GM12878 (cell line): ENCODE measurements around the gene SLX4IP. TPM values are rescaled to one million over a fixed set of nuclear protein-coding genes. Genes with fewer than 3 reads are reported as not detected.

Source experiments
- ATAC-seq: fragments of 200-7000 bp; cut with Tn5 transposase; 3 replicates; pipeline ENCODE4 v1.9.1; 2020; ENCODE audit warnings: mild to moderate bottlenecking, moderate library complexity
- BruUV-seq: library from RNA; stranded (reverse); fragments of 400-500 nt; replicated peaks from 2 replicates; lab custom pipeline; 2021; lab: Mats Ljungman, UMichigan
- CTCF ChIA-PET: fragments of 300-600 bp; sonication (Branson Sonifier 250); formaldehyde crosslinking; extraction: SDS; loops from one replicate; lab custom pipeline; 2021; ENCODE audit warnings: inconsistent platforms; lab: Yijun Ruan, JAX
- POLR2A ChIA-PET: fragments of 350-600 bp; formaldehyde crosslinking; extraction: SDS; loops from one replicate; lab custom pipeline; 2021; ENCODE audit warnings: inconsistent platforms; lab: Charles Lee
- RAD21 ChIA-PET: fragments of 300-600 bp; sonication (Branson Sonifier 250); formaldehyde crosslinking; loops from one replicate; lab custom pipeline; 2023; ENCODE audit warnings: antibody characterized with exemption; ENCODE audit not compliant: unreplicated experiment; lab: Charles Lee
- SMC1A ChIA-PET: fragments of 300-600 bp; sonication (Branson Sonifier 250); formaldehyde crosslinking; loops from one replicate; lab custom pipeline; 2023; ENCODE audit not compliant: unreplicated experiment, uncharacterized antibody; lab: Charles Lee
- DNase-seq: peaks from one replicate; pipeline ENCODE4 v3.0.0-alpha.2; 2011; ENCODE audit warnings: low read depth, low spot score
- FAIRE-seq: peaks from 3 replicates; lab custom pipeline; 2011; peaks lifted over from hg19 to GRCh38; lab: Jason Lieb, UNC
- H2AFZ ChIP-seq: 2 replicates; pipeline ENCODE4 v1.6.0; 2011; ENCODE audit warnings: low read depth, low read length, control low read depth; ENCODE audit not compliant: control insufficient read depth
- H3K27ac ChIP-seq: 2 replicates; pipeline ENCODE4 v1.5.1; 2011; ENCODE audit warnings: control low read depth; ENCODE audit not compliant: control insufficient read depth, insufficient read depth
- H3K27me3 ChIP-seq, 2 experiments: replicated peaks in 1 of 2; 2 replicates each; pipeline versions ENCODE4 v1.6.0 to v1.6.1; 2011; ENCODE audit warnings: low read length in 1 of 2; ENCODE audit not compliant: control insufficient read depth in 2 of 2, insufficient read depth in 2 of 2
- H3K36me3 ChIP-seq, 2 experiments: 2 replicates each; pipeline ENCODE4 v1.5.1; 2011; ENCODE audit warnings: low read length in 1 of 2; ENCODE audit not compliant: control insufficient read depth in 2 of 2, insufficient read depth in 2 of 2
- H3K4me1 ChIP-seq: 2 replicates; pipeline ENCODE4 v1.6.1; 2011; ENCODE audit warnings: mild to moderate bottlenecking, low read length, moderate library complexity, mixed read lengths; ENCODE audit not compliant: control insufficient read depth, insufficient read depth
- H3K4me2 ChIP-seq: 2 replicates; pipeline ENCODE4 v1.6.0; 2011; ENCODE audit warnings: control low read depth; ENCODE audit not compliant: control insufficient read depth, insufficient read depth
- H3K4me3 ChIP-seq: fragments of 200-600 bp; sonication (generic); 2 replicates; pipeline ENCODE4 v1.5.1; 2016
- H3K79me2 ChIP-seq: 2 replicates; pipeline ENCODE4 v1.6.0; 2011; ENCODE audit warnings: low read length; ENCODE audit not compliant: control insufficient read depth, insufficient read depth
- H3K9ac ChIP-seq: 2 replicates; pipeline ENCODE4 v1.8.0; 2011; ENCODE audit warnings: low read length, control low read depth, mixed read lengths; ENCODE audit not compliant: control insufficient read depth, insufficient read depth
- H3K9me3 ChIP-seq: replicated peaks from 3 replicates; pipeline ENCODE4 v1.5.1; 2011; ENCODE audit warnings: mild to moderate bottlenecking, low read length; ENCODE audit not compliant: control insufficient read depth, insufficient read depth
- H4K20me1 ChIP-seq: 2 replicates; pipeline ENCODE4 v1.6.0; 2011; ENCODE audit not compliant: control insufficient read depth, insufficient read depth
- ATF3 ChIP-seq: IDR thresholded peaks from 2 replicates; pipeline ENCODE4 v1.6.1; 2011; ENCODE audit warnings: low read depth, mild to moderate bottlenecking, low read length, moderate library complexity, borderline replicate concordance; ENCODE audit errors: extremely low read depth
- E2F4 ChIP-seq: IDR thresholded peaks from 2 replicates; pipeline ENCODE4 v1.6.1; 2012; ENCODE audit warnings: low read depth, low read length, improper control_type of control experiment
- EED ChIP-seq: sonication (generic); IDR thresholded peaks from 2 replicates; pipeline ENCODE4 v1.6.1; 2016; ENCODE audit warnings: antibody characterized with exemption, low read depth
- IKZF1 ChIP-seq: fragments of 450-650 bp; conservative IDR thresholded peaks from 2 replicates; pipeline ENCODE4 v1.6.1; 2017; ENCODE audit warnings: antibody characterized with exemption, mild to moderate bottlenecking
- IKZF2 ChIP-seq, 2 experiments: fragments of 450-650 bp; IDR thresholded peaks; 2 replicates each; pipeline ENCODE4 v1.6.1; 2017; ENCODE audit warnings: mild to moderate bottlenecking in 2 of 2, moderate library complexity in 2 of 2
- JUND ChIP-seq: IDR thresholded peaks from 2 replicates; pipeline ENCODE4 v1.6.1; 2012; ENCODE audit warnings: low read depth, mild to moderate bottlenecking, low read length, improper control_type of control experiment, moderate library complexity
- PAX5 ChIP-seq: IDR thresholded peaks from 2 replicates; pipeline ENCODE4 v1.6.1; 2011; ENCODE audit warnings: low read depth, low read length, borderline replicate concordance
- SIX5 ChIP-seq: IDR thresholded peaks from 2 replicates; pipeline ENCODE4 v1.6.1; 2011; ENCODE audit warnings: mild to moderate bottlenecking, low read depth, low read length, moderate library complexity; ENCODE audit not compliant: severe bottlenecking
- SMC3 ChIP-seq: IDR thresholded peaks from 2 replicates; pipeline ENCODE4 v1.6.1; 2011; ENCODE audit warnings: low read length, improper control_type of control experiment, borderline replicate concordance
- TCF7 ChIP-seq: IDR thresholded peaks from 2 replicates; pipeline ENCODE4 v1.6.1; 2014; ENCODE audit warnings: antibody characterized with exemption, borderline replicate concordance
- ZBTB4 ChIP-seq: fragments of 450-650 bp; formaldehyde crosslinking; IDR thresholded peaks from 2 replicates; pipeline ENCODE4 v1.4.0; 2022; ENCODE audit warnings: mild to moderate bottlenecking, moderate library complexity
- ZNF274 ChIP-seq: IDR thresholded peaks from one replicate; pipeline ENCODE4 v1.8.0; 2011; ENCODE audit not compliant: insufficient read length, insufficient read depth
- ZNF622 ChIP-seq: fragments of 450-650 bp; IDR thresholded peaks from 2 replicates; pipeline ENCODE4 v1.6.1; 2017; ENCODE audit warnings: mild to moderate bottlenecking, inconsistent platforms
- WGBS: methylation state at CpG from one replicate; pipeline ENCODE4 v1.1.6; 2016; ENCODE audit warnings: low lambda C conversion rate; ENCODE audit not compliant: insufficient replicate concordance, insufficient coverage; ENCODE audit errors: missing lambda C conversion rate; 5-methylcytosine and 5-hydroxymethylcytosine counted together
- in situ Hi-C: fragments of 300-500 bp; cut with MboI; formaldehyde crosslinking; loops from 9 replicates; pipeline ENCODE4 v1.14.3; 2018; ENCODE audit warnings: mixed read lengths
- intact Hi-C: fragments of 100-400 bp; cut with micrococcal nuclease; formaldehyde crosslinking; loops from one replicate; pipeline ENCODE4 v1.14.2; 2022; ENCODE audit not compliant: unreplicated experiment
- polyA plus RNA-seq, 11 experiments: library from polyadenylated mRNA; depleted of rRNA in 4 of 11; unstranded in 6 of 11; stranded (reverse) in 5 of 11; fragments of >200 nt; fragmentation: Nextera tagmentation in 4 of 11; fragmentation: Illumina TruSeq in 1 of 11; extraction: Ambion mirVana in 4 of 11; extraction: Trizol in 1 of 11; gene quantifications; 1 replicate in 1 of 11; 2 replicates in 10 of 11; pipeline versions ENCODE4 v1.2.1 to v1.2.3, GENCODE V29; 2011 to 2016; ENCODE audit warnings: inconsistent platforms in 2 of 11, missing spikeins in 2 of 11, low read depth in 1 of 11
- total RNA-seq, 4 experiments: library from RNA; depleted of rRNA in 3 of 4; stranded (reverse); fragments of >200 nt in 3 of 4; fragmentation: Illumina TruSeq in 1 of 4; extraction: Trizol in 1 of 4; gene quantifications; 2 replicates each; pipeline versions ENCODE4 v1.2.1 to v1.2.3, GENCODE V29; 2013 to 2021
- TF ChIP-seq, protein P1 (sequence below): fragments of 450-650 bp; IDR thresholded peaks from 2 replicates; pipeline ENCODE4 v1.6.1; 2017; ENCODE audit warnings: mild to moderate bottlenecking, moderate library complexity

The SLX4IP gene
- total and polyA plus RNA-seq, 10 of the 15 experiments (the other 5 are each of a cell fraction or from before 2014, with no cell fraction given) = 2.2 to 11.0 (median 6.3) TPM

GRCh38 chr20:10540636-10541493 is 105.8 kb downstream of the SLX4IP start:
- SMC1A ChIA-PET = interaction anchor here (0.6 to 2.1 kb wide), 7 partner anchors 9 to 192 kb away, joined by 3 to 5 read pairs (median 4); no protein-coding TSS in a partner anchor
- H4K20me1 ChIP-seq = no peaks in the 10 kb centered on the region
- no peaks in the 10 kb centered on the region for H3K27me3 ChIP-seq
- no peak overlapping the region for H3K4me2 ChIP-seq
- H3K27ac ChIP-seq = no peak overlapping the region
- H3K36me3 ChIP-seq = no peaks in the 10 kb centered on the region
- ATAC-seq = no peak; the same call in 1 of the 3 replicates
- H3K4me1 ChIP-seq = peaks cover 3% of the 10 kb centered on the region
- intact Hi-C loops = no loop called here
- CTCF ChIA-PET = interaction anchor here (1.1 kb wide), 1 partner anchor 27 kb away, joined by 3 read pairs; no protein-coding TSS in a partner anchor
- WGBS = 57% methylated on average over 4 of the region's 4 CpGs
- H3K79me2 ChIP-seq = 0 out of 2 replicates have a peak, but pooled peaks cover 1% of the 10 kb centered on the region
- no peak overlapping the region for H3K4me3 ChIP-seq
- no peak overlapping the region for H2AFZ ChIP-seq
- no peak overlapping the region for H3K9ac ChIP-seq
- in situ Hi-C loops = no loop called here
- no peak for DNase-seq
- BruUV-seq = no TSS peak
- RAD21 ChIA-PET = interaction anchor here (0.7 to 1.1 kb wide), 2 partner anchors 12 to 25 kb away, joined by 3 to 4 read pairs; no protein-coding TSS in a partner anchor
- FAIRE-seq = no peak
- POLR2A ChIA-PET = interaction anchor here (0.6 to 1.4 kb wide), 2 partner anchors 64 to 132 kb away, joined by 3 read pairs; no protein-coding TSS in a partner anchor
- H3K9me3 ChIP-seq = no peaks in the 10 kb centered on the region
- no peak for TF ChIP-seq EED
- TF ChIP-seq E2F4 = no peak
- TF ChIP-seq, protein P1, sequence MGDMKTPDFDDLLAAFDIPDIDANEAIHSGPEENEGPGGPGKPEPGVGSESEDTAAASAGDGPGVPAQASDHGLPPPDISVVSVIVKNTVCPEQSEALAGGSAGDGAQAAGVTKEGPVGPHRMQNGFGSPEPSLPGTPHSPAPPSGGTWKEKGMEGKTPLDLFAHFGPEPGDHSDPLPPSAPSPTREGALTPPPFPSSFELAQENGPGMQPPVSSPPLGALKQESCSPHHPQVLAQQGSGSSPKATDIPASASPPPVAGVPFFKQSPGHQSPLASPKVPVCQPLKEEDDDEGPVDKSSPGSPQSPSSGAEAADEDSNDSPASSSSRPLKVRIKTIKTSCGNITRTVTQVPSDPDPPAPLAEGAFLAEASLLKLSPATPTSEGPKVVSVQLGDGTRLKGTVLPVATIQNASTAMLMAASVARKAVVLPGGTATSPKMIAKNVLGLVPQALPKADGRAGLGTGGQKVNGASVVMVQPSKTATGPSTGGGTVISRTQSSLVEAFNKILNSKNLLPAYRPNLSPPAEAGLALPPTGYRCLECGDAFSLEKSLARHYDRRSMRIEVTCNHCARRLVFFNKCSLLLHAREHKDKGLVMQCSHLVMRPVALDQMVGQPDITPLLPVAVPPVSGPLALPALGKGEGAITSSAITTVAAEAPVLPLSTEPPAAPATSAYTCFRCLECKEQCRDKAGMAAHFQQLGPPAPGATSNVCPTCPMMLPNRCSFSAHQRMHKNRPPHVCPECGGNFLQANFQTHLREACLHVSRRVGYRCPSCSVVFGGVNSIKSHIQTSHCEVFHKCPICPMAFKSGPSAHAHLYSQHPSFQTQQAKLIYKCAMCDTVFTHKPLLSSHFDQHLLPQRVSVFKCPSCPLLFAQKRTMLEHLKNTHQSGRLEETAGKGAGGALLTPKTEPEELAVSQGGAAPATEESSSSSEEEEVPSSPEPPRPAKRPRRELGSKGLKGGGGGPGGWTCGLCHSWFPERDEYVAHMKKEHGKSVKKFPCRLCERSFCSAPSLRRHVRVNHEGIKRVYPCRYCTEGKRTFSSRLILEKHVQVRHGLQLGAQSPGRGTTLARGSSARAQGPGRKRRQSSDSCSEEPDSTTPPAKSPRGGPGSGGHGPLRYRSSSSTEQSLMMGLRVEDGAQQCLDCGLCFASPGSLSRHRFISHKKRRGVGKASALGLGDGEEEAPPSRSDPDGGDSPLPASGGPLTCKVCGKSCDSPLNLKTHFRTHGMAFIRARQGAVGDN = no peak
- TF ChIP-seq ZNF274 = no peak
- no peak for TF ChIP-seq PAX5
- no peak for TF ChIP-seq SMC3
- TF ChIP-seq IKZF2 (IDR thresholded peaks at IDR 0.05) = 0 out of 4 replicates have a peak, but pooled peaks have one; percentile 13 to 23
- TF ChIP-seq ZNF622 = no peak
- TF ChIP-seq SIX5 = no peak
- TF ChIP-seq ZBTB4 (CRISPR knock-in tag) = no peak
- no peak for TF ChIP-seq ATF3
- no peak for TF ChIP-seq TCF7
- no peak for TF ChIP-seq JUND
- TF ChIP-seq IKZF1 = 0 out of 2 replicates have a peak, but pooled peaks have one; percentile 21
